ENCODE data around the gene MANSC4. TPM values are rescaled to one million over a fixed set of nuclear protein-coding genes. Genes with fewer than 3 reads are reported as not detected.

The MANSC4 gene
- total RNA-seq, 1 experiment from 2014 or later, result not detected

DNA sequence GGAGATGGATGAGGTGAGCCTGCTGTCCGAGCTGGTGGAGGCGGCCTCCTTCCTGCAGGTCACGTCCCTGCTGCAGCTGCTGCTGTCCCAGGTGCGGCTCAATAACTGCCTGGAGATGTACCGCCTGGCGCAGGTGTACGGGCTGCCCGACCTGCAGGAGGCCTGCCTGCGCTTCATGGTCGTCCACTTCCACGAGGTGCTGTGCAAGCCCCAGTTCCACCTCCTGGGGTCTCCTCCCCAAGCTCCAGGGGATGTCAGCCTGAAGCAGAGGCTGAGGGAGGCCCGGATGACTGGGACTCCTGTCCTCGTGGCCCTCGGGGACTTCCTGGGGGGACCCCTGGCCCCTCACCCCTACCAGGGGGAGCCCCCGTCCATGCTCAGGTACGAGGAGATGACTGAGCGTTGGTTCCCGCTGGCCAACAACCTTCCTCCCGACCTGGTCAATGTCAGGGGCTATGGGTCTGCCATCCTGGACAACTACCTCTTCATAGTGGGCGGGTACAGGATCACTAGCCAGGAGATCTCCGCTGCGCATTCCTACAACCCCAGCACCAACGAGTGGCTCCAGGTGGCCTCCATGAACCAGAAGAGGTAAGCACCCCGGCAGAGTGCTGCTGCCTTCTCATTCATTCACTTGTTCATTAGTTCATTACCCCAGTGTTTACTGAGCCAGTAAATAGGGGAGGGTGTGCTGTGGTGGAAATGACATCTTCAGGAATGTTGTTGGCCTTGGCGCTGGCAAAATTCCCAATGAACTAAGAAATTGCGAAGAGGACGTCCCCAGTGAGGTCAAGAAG is 774 bp upstream of the MANSC4 start (continued):
- no peak for TF ChIP-seq FOXJ3 (CRISPR knock-in tag; IDR thresholded peaks at IDR 0.05; ENCODE audit: borderline replicate concordance)
- no peak for TF ChIP-seq PRRX2 (CRISPR knock-in tag; IDR thresholded peaks at IDR 0.05)
- TF ChIP-seq ZNF232 (CRISPR knock-in tag; IDR thresholded peaks at IDR 0.05), result no peak
- no peak for TF ChIP-seq ZNF219 (CRISPR knock-in tag; IDR thresholded peaks at IDR 0.05; ENCODE audit: borderline replicate concordance)
- TF ChIP-seq ATF3 (CRISPR knock-in tag; conservative IDR thresholded peaks at IDR 0.05), result no peak
- TF ChIP-seq, protein P1, sequence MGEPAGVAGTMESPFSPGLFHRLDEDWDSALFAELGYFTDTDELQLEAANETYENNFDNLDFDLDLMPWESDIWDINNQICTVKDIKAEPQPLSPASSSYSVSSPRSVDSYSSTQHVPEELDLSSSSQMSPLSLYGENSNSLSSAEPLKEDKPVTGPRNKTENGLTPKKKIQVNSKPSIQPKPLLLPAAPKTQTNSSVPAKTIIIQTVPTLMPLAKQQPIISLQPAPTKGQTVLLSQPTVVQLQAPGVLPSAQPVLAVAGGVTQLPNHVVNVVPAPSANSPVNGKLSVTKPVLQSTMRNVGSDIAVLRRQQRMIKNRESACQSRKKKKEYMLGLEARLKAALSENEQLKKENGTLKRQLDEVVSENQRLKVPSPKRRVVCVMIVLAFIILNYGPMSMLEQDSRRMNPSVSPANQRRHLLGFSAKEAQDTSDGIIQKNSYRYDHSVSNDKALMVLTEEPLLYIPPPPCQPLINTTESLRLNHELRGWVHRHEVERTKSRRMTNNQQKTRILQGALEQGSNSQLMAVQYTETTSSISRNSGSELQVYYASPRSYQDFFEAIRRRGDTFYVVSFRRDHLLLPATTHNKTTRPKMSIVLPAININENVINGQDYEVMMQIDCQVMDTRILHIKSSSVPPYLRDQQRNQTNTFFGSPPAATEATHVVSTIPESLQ (CRISPR knock-in tag; IDR thresholded peaks at IDR 0.05), result no peak
- TF ChIP-seq, protein P2, sequence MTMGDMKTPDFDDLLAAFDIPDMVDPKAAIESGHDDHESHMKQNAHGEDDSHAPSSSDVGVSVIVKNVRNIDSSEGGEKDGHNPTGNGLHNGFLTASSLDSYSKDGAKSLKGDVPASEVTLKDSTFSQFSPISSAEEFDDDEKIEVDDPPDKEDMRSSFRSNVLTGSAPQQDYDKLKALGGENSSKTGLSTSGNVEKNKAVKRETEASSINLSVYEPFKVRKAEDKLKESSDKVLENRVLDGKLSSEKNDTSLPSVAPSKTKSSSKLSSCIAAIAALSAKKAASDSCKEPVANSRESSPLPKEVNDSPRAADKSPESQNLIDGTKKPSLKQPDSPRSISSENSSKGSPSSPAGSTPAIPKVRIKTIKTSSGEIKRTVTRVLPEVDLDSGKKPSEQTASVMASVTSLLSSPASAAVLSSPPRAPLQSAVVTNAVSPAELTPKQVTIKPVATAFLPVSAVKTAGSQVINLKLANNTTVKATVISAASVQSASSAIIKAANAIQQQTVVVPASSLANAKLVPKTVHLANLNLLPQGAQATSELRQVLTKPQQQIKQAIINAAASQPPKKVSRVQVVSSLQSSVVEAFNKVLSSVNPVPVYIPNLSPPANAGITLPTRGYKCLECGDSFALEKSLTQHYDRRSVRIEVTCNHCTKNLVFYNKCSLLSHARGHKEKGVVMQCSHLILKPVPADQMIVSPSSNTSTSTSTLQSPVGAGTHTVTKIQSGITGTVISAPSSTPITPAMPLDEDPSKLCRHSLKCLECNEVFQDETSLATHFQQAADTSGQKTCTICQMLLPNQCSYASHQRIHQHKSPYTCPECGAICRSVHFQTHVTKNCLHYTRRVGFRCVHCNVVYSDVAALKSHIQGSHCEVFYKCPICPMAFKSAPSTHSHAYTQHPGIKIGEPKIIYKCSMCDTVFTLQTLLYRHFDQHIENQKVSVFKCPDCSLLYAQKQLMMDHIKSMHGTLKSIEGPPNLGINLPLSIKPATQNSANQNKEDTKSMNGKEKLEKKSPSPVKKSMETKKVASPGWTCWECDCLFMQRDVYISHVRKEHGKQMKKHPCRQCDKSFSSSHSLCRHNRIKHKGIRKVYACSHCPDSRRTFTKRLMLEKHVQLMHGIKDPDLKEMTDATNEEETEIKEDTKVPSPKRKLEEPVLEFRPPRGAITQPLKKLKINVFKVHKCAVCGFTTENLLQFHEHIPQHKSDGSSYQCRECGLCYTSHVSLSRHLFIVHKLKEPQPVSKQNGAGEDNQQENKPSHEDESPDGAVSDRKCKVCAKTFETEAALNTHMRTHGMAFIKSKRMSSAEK (CRISPR knock-in tag; IDR thresholded peaks at IDR 0.05; ENCODE audit: borderline replicate concordance), result no peak
- TF ChIP-seq CREM (CRISPR knock-in tag; IDR thresholded peaks at IDR 0.05), result no peak
- no peak for TF ChIP-seq FOXP4 (CRISPR knock-in tag; IDR thresholded peaks at IDR 0.05)
- TF ChIP-seq HMGA2 (CRISPR knock-in tag; IDR thresholded peaks at IDR 0.05), result no peak
- no peak for TF ChIP-seq JUN (CRISPR knock-in tag; IDR thresholded peaks at IDR 0.05)
- TF ChIP-seq NFE2L1 (CRISPR knock-in tag; IDR thresholded peaks at IDR 0.05), result 0 out of 2 replicates have a peak, but pooled peaks have one; percentile 12
- no peak for TF ChIP-seq MLX (CRISPR knock-in tag; IDR thresholded peaks at IDR 0.05)
- TF ChIP-seq, protein P3, sequence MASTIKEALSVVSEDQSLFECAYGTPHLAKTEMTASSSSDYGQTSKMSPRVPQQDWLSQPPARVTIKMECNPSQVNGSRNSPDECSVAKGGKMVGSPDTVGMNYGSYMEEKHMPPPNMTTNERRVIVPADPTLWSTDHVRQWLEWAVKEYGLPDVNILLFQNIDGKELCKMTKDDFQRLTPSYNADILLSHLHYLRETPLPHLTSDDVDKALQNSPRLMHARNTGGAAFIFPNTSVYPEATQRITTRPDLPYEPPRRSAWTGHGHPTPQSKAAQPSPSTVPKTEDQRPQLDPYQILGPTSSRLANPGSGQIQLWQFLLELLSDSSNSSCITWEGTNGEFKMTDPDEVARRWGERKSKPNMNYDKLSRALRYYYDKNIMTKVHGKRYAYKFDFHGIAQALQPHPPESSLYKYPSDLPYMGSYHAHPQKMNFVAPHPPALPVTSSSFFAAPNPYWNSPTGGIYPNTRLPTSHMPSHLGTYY (CRISPR knock-in tag; IDR thresholded peaks at IDR 0.05), result no peak
- TF ChIP-seq NR2C2 (CRISPR knock-in tag; IDR thresholded peaks at IDR 0.05), result no peak
- no peak for TF ChIP-seq SOX15 (CRISPR knock-in tag; IDR thresholded peaks at IDR 0.05)
- TF ChIP-seq, protein P4, sequence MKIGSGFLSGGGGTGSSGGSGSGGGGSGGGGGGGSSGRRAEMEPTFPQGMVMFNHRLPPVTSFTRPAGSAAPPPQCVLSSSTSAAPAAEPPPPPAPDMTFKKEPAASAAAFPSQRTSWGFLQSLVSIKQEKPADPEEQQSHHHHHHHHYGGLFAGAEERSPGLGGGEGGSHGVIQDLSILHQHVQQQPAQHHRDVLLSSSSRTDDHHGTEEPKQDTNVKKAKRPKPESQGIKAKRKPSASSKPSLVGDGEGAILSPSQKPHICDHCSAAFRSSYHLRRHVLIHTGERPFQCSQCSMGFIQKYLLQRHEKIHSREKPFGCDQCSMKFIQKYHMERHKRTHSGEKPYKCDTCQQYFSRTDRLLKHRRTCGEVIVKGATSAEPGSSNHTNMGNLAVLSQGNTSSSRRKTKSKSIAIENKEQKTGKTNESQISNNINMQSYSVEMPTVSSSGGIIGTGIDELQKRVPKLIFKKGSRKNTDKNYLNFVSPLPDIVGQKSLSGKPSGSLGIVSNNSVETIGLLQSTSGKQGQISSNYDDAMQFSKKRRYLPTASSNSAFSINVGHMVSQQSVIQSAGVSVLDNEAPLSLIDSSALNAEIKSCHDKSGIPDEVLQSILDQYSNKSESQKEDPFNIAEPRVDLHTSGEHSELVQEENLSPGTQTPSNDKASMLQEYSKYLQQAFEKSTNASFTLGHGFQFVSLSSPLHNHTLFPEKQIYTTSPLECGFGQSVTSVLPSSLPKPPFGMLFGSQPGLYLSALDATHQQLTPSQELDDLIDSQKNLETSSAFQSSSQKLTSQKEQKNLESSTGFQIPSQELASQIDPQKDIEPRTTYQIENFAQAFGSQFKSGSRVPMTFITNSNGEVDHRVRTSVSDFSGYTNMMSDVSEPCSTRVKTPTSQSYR (CRISPR knock-in tag; IDR thresholded peaks at IDR 0.05), result peak; percentile 46; the same call in 1 of the 2 replicates
- TF ChIP-seq ESRRA (CRISPR knock-in tag; IDR thresholded peaks at IDR 0.05; ENCODE audit: borderline replicate concordance), result 0 out of 2 replicates have a peak, but pooled peaks have one; percentile 27
- no peak for TF ChIP-seq E2F5 (CRISPR knock-in tag; IDR thresholded peaks at IDR 0.05)
- TF ChIP-seq SMAD3 (CRISPR knock-in tag; IDR thresholded peaks at IDR 0.05; ENCODE audit: borderline replicate concordance), result no peak
